ENCODE measurements around the gene KIF3B. TPM values are rescaled to one million over a fixed set of nuclear protein-coding genes. Genes with fewer than 3 reads are reported as not detected.

KIF3B gene
- total RNA-seq, 1 donor from 2014 or later, result 37.0 TPM

GRCh38 chr20:32301719-32302506 is 24.5 kb downstream of the KIF3B start:
- TF ChIP-seq, protein P1, sequence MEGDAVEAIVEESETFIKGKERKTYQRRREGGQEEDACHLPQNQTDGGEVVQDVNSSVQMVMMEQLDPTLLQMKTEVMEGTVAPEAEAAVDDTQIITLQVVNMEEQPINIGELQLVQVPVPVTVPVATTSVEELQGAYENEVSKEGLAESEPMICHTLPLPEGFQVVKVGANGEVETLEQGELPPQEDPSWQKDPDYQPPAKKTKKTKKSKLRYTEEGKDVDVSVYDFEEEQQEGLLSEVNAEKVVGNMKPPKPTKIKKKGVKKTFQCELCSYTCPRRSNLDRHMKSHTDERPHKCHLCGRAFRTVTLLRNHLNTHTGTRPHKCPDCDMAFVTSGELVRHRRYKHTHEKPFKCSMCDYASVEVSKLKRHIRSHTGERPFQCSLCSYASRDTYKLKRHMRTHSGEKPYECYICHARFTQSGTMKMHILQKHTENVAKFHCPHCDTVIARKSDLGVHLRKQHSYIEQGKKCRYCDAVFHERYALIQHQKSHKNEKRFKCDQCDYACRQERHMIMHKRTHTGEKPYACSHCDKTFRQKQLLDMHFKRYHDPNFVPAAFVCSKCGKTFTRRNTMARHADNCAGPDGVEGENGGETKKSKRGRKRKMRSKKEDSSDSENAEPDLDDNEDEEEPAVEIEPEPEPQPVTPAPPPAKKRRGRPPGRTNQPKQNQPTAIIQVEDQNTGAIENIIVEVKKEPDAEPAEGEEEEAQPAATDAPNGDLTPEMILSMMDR (IDR thresholded peaks at IDR 0.05; ENCODE audit: insufficient read depth, low read length, poor library complexity, severe bottlenecking), result no peak
- DNase-seq (ENCODE audit: low read depth), result no peak
- H3K4me3 ChIP-seq (ENCODE audit: low read depth, low read length), result no peak overlapping the region
- no peaks in the 10 kb centered on the region for H3K27me3 ChIP-seq (ENCODE audit: control insufficient read depth, insufficient read depth, low read length)
- H3K36me3 ChIP-seq (ENCODE audit: control insufficient read depth, insufficient read depth, low read length), result no peaks in the 10 kb centered on the region

GRCh38 chr20:32302507-32302872 is 25.0 kb downstream of the KIF3B start:
- no peak for DNase-seq (ENCODE audit: low read depth)
- TF ChIP-seq, protein P1 (IDR thresholded peaks at IDR 0.05; ENCODE audit: insufficient read depth, low read length, poor library complexity, severe bottlenecking), result no peak
- Histone ChIP-seq H3K36me3 (ENCODE audit: control insufficient read depth, insufficient read depth, low read length) (no peaks in the 10 kb centered on the region), H3K27me3 (ENCODE audit: control insufficient read depth, insufficient read depth, low read length) (no peaks in the 10 kb centered on the region), H3K4me3 (ENCODE audit: low read depth, low read length) (no peak overlapping the region)

DNA sequence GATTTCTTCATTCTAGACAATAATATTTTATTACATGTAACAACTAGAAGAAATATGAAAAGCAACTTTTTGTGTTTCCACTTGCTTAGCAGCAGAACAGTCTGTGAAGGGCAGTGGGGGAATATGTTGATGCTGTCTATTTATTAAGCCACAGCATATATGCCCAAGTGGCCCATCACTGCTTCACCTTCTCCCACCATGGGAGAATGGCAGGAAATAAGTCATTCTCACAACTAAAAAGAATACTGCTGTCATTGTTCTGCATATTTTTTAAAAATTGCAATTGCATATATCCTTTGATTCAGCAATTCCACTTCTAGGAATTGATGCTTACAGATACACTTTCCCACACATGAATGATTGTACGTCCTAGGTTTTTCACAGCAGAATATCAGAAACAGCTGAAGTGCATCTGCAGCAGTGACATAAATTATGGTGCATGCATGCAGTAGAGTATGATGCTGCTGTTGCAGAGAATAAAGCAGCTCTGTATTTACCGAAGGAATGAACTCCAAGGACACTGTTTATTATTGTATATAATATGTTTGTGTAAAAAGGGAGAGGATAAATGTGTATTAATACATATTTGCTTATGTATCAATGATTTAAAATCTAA is 26.8 kb downstream of the KIF3B start:
- Histone ChIP-seq H3K27me3 (ENCODE audit: control insufficient read depth, insufficient read depth, low read length) (no peaks in the 10 kb centered on the region), H3K4me3 (ENCODE audit: low read depth, low read length) (no peak overlapping the region), H3K36me3 (ENCODE audit: control insufficient read depth, insufficient read depth, low read length) (no peaks in the 10 kb centered on the region)
- TF ChIP-seq, protein P1 (IDR thresholded peaks at IDR 0.05; ENCODE audit: insufficient read depth, low read length, poor library complexity, severe bottlenecking), result no peak
- DNase-seq (ENCODE audit: low read depth), result no peak

- Histone ChIP-seq H3K27me3 (ENCODE audit: control insufficient read depth, insufficient read depth, low read length) (no peaks in the 10 kb centered on the region), H3K36me3 (ENCODE audit: control insufficient read depth, insufficient read depth, low read length) (peaks cover 2% of the 10 kb centered on the region)
- TF ChIP-seq, protein P1 (IDR thresholded peaks at IDR 0.05; ENCODE audit: insufficient read depth, low read length, poor library complexity, severe bottlenecking), result no peak
These were observed 35.4 kb downstream of the KIF3B start for GRCh38 chr20:32312718-32313424.

DNA sequence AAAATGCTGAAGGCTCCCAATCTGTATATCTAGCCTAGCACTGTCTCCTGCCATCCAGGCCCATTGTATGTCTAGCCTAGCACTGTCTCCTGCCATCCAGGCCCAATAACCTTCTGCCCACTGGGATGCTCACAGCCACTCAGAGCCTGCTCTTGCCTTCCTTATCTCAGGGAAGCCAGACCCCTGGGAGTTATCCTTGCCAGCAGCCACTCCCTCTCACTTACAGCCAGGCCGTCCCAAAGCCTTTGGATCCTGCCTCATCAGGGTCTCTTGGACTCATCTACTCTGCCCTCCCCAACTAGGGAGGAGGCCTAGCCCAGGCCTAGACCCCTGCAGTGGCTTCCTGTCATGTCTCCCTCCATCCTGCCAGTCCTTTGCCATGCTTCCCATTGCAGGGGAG is 37.3 kb downstream of the KIF3B start:
- H3K4me3 ChIP-seq (ENCODE audit: low read depth, low read length), result no peak overlapping the region

More at GRCh38 chr20:32312718-32313424, 35.4 kb downstream of the KIF3B start:
- DNase-seq (ENCODE audit: low read depth), result no peak
- H3K4me3 ChIP-seq (ENCODE audit: low read depth, low read length), result no peak overlapping the region

More for the DNA sequence above, 37.3 kb downstream of the KIF3B start:
- TF ChIP-seq, protein P1 (IDR thresholded peaks at IDR 0.05; ENCODE audit: insufficient read depth, low read length, poor library complexity, severe bottlenecking), result no peak
- H3K36me3 ChIP-seq (ENCODE audit: control insufficient read depth, insufficient read depth, low read length), result peaks cover 2% of the 10 kb centered on the region
- DNase-seq (ENCODE audit: low read depth), result no peak
- no peaks in the 10 kb centered on the region for H3K27me3 ChIP-seq (ENCODE audit: control insufficient read depth, insufficient read depth, low read length)

Measured in kidney epithelial cell (primary cell).